NCI-H1417 treated with DMSO at 0.1 percent for 48 hours (cell line): ENCODE measurements around the gene TWSG1.
"Not testable (repeated sequence)": the region's sequence is repeated elsewhere in the genome, so short reads cannot be mapped to it uniquely, and the experiment has no call there.

Experiments
- DNase-seq: peaks from one replicate; lab custom pipeline; 2025; lab: John Stamatoyannopoulos, UW

Gene TWSG1

DNA sequence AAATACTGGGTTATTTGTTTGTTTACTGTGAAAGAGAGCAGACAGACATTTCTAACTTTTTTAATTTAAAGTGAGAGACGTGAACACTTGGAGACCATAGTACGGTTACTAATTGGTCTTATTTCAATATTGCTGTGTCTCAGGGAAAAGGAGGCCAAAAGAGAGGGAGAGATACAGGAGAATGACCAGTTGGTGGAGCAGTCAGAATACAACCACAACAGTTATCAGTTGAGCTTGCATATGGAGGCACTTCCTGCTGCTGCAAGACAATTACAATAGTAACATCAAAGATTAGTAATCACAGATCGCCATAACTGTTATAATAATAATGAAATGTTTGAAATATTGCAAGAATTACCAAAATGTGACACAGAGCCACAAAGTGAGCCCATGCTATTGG is 58.2 kb downstream of the TWSG1 start:
- no peak for DNase-seq

- no peak for DNase-seq
Observed at GRCh38 chr18:9394046-9394445, 59.5 kb downstream of the TWSG1 start.

- DNase-seq, result no peak
Observed at GRCh38 chr18:9400197-9400596, 65.6 kb downstream of the TWSG1 start.

GRCh38 chr18:9401176-9401575 is 66.6 kb downstream of the TWSG1 start:
- DNase-seq, result no peak

DNA sequence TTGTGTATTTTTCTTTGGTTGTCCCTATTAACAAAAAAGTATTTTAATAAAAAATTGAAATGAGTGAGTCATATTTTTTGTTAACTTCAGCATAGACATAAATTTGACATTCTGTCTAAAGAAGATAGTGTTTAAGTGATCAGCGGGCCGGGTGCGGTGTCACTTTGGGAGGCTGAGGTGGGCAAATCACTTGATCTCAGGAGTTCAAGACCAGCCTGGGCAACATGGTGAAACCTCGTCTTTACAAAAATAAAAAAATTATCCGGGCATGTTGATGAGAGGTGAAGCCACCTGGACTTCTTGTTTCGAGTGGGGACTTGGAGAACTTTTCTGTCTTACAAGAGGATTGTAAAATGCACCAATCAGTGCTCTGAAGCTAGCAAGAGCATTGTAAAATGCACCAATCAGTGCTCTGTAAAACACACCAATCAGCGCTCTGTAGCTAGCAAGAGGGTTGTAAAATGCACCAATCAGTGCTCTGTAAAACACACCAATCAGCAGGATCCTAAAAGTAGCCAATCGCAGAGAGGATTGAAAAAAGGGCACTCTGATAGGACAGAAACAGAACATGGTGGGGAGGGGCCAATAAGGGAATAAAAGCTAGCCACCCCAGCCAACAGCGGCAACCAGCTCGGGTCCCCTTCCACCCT is 67.9 kb downstream of the TWSG1 start:
- not testable (repeated sequence) for DNase-seq

DNA sequence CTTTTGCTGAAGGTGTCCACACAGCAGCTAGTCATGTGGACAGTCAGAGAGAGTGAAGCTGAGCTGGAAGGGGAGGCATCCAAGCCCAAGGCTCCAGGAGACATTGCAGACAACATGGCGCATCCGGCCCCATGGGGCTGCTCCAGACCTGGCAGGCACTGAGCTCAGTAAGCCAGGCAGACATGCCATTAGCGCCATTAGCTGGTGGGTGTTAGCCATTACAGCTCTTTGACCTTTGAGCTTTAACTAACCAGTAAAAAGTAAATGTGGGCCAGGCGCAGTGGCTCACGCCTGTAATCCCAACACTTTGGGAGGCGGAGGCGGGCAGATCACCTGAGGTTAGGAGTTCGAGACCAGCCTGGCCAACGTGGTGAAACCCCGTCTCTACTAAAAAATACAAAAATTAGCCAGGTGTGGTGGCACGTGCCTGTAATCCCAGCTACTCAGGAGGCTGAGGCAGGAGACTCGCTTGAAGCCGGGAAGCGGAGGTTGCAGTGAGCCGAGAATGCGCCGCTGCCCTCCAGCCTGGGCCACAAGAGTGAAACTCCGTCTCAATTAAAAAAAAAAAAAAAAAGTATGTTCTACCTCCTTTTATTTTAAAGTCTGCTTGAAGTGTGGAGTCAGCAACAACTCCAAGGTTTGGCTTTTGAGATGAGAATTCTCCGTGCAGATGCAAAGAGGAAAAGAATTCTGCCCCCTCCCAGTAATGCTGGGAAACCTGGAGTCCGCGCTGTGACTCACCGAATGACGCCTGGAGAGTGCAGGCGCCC is 69.4 kb downstream of the TWSG1 start:
- no peak for DNase-seq

DNA sequence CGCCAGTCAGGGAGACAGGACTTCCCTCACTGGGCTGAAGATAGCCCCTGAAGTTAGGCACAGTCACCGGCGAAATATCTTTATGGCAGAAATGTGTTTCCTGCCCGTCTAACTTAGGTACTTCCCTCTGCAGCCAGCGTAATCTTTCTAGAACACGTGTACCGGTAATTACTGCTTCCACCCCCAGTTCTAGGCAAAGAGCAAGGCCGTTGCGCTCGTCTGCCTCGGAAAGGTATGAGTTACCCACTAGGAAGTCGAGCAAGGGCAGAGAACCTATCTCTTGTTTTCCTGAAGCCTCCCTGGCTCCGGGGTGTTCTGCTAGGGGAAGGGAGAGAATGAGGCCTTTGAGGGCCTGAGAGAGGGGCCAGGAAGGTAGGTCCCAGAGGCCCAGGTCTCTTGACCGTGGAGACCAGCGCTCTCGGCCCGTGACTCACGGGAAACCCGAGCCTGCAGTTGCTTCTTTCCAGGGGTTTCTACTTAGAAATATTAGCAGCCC is 70.0 kb downstream of the TWSG1 start:
- DNase-seq, result no peak

DNA sequence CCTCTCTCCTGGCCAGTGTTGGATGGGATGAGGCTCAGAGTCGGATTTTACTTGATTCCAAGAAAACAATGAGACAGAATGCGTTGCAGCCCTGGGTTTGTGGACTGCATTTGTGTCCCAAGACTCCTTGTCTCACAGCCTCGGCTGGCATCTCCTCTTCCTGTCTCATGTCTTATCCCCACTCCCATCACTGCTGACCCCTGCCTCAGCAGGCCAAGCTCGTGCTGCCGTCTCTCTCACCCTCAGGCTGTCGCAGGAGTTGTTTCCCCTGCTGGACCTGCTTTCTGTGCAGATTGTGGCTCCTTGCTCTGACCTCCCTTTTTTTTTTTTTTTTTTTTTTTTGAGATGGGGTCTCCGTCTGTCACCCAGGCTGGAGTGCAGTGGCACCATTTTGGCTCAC is 70.6 kb downstream of the TWSG1 start:
- no peak for DNase-seq

GRCh38 chr18:9405977-9406376 is 71.4 kb downstream of the TWSG1 start:
- DNase-seq, result no peak

GRCh38 chr18:9410515-9410914 is 75.9 kb downstream of the TWSG1 start:
- DNase-seq, result no peak

- DNase-seq, result no peak
Observed at GRCh38 chr18:9413576-9413975, 79.0 kb downstream of the TWSG1 start.

- DNase-seq, result no peak
Observed at GRCh38 chr18:9416563-9417072, 82.0 kb downstream of the TWSG1 start.

- no peak for DNase-seq
Observed at GRCh38 chr18:9417073-9417851, 82.7 kb downstream of the TWSG1 start.

- no peak for DNase-seq
Observed at GRCh38 chr18:9418047-9418690, 83.6 kb downstream of the TWSG1 start.

GRCh38 chr18:9419956-9420631 is 85.5 kb downstream of the TWSG1 start:
- DNase-seq, result no peak

DNA sequence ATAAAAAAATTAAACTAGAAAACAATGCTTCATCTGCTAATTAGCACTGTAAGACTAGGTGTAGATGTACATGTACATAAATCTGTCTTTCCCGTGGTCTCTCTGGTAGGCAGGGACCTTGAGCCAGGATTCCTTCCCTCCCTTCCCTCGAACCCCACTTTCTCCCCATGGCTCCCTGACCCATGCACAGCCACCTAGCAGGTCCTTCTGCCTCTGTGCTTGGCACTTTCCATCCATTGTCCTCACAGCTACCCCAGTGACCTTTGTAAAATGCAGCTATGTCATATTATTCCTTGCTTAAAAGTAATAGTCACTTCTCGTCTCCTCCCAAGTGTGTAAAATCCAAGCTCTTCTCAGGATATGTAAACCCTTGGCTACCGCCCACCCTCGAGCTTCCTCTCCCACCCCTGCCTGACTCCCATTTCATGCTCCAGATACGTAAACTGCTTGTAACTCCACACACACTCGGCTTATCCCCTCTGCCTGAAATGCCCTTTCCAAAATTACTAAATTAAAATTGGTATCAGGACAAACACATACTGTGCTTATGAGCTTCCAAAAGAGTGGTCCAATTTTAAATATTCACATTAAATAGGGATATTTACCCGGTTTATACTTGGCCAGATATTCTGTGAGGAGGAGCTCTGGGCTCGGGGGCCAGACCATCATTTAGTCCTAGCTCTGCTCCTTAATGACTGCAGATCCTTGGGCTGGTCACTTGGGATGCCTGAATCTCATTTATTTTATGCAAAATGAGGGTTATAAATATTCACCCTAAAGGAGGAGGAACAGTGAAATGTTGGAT is 86.7 kb downstream of the TWSG1 start:
- no peak for DNase-seq

DNA sequence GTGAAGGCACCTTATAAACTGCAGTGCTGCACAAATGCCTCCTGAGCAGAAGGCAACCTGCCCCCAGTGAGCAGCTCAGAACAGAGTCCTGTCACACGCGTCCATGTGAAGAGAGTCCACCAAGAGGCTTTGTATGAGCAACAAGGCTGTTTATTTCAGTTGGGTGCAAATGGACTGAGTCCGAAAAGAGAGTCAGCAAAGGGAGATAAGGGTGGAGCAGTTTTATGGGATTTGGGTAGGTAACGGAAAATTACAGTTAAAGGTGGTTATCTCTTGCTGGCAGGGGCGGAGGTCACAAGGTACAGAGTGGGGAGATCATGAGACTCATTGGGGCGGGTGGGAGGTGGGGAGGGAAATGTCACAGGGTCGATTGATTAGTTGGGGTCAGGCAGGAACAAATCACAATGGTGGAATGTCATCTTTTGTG is 87.3 kb downstream of the TWSG1 start:
- no peak for DNase-seq

DNA sequence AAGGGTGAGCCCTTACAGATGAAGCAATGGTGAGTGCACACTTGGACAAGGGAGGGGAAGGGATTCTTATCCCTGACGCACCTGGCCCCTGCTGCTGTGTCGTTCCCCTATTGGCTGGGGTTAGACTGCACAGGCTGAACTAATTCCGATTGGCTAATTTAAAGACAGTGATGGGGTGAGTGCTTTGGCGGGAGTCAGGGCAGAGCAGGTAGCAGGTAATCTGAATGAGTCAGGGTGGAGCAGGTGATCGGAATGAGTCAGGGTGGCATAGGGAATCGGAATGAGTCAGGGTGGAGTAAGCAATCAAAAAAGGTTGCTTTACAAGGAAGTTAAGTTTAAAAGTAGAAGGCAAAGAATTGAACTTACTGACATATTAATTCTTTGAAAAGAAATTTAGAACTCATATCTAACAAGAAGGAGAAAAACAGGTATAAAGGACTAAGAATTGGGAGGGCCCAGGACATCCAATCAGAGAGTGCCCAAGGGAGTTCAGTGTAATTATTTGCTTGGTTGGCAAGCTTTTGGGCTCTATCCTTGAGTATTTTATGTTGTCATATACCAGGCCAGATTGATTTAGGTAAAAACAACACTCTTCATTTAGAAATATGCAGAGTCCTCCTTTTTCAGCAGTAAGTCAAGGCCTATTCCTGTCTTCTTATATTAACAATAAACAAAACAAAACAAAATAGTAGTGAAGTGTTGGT is 88.4 kb downstream of the TWSG1 start:
- DNase-seq, result no peak

DNA sequence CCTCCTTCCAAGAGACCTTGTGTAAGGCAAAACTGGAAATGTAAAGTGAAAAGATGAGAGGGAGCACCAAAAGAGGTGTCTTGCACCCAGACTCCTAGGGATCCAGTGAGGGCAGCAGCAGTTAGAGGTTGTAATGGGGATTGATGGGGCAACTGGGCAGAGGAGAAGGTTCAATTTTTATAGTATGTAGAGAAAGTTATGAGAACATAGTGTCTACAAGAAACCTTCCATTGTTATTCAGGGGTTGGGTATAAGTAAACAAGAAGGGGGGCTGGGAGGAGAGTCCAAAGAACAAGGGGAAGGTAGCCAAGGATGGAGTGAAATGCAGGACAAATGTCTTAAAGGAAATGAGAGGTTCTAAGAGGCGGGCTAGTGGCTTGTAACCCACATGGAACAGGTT is 89.1 kb downstream of the TWSG1 start:
- DNase-seq, result not testable (repeated sequence)

DNA sequence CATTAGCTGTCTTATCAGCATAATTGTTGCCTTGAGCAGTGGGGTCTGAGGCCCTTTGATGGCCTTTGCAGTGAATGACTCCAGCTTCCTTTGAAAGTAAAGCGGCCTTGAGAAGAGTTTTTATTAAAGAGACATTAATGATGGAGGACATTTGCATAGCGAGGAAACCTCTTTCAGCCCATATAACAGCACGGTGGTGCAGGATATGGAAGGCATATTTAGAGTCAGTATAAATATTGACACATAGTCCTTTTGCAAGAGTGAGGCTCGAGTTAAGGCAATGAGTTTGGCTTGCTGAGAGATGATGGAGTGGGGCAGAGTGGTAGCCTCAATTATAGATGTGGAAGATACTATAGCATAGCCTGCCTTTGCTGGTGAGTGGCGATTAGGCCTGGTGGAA is 89.7 kb downstream of the TWSG1 start:
- DNase-seq, result not testable (repeated sequence)
